CD14-positive monocyte (primary cell): Measurements from ENCODE around the gene DOK5. TPM values are rescaled to one million over a fixed set of nuclear protein-coding genes. Genes with fewer than 3 reads are reported as not detected.
A peak's percentile ranks its signal among the peaks of the same experiment; 100 is the strongest.

Experiments used
- DNase-seq, 3 donors: peaks; one replicate each; pipeline ENCODE4 v3.0.0-alpha.2; 2011 to 2022
- H2AFZ ChIP-seq: 2 replicates; pipeline ENCODE4 v1.6.0; 2012; ENCODE audit warnings: mild to moderate bottlenecking, low read depth, low read length, inconsistent platforms; ENCODE audit not compliant: insufficient read depth, poor library complexity, severe bottlenecking
- H3K27ac ChIP-seq, 2 donors: 1 replicate in 1 of 2; 2 replicates in 1 of 2; pipeline ENCODE4 v1.5.1; 2012 to 2013; ENCODE audit warnings: low read length in 2 of 2, control low read depth in 1 of 2, inconsistent platforms in 1 of 2, low read depth in 1 of 2, mild to moderate bottlenecking in 1 of 2
- H3K27me3 ChIP-seq, 2 donors: one replicate each; pipeline versions ENCODE4 v1.6.0 to v1.6.1; 2011 to 2013; ENCODE audit warnings: low read length in 2 of 2; ENCODE audit not compliant: control insufficient read depth in 2 of 2, insufficient read depth in 2 of 2
- H3K36me3 ChIP-seq, 2 donors: replicated peaks in 1 of 2; 1 replicate in 1 of 2; 2 replicates in 1 of 2; pipeline versions ENCODE4 v1.5.1 to v1.6.1; 2012 to 2013; ENCODE audit warnings: low read length in 2 of 2, control low read depth in 1 of 2, inconsistent platforms in 1 of 2, mild to moderate bottlenecking in 1 of 2; ENCODE audit not compliant: insufficient read depth in 2 of 2, control insufficient read depth in 1 of 2
- H3K4me1 ChIP-seq, 2 donors: 1 replicate in 1 of 2; 2 replicates in 1 of 2; pipeline versions ENCODE4 v1.5.1 to v1.6.1; 2012 to 2013; ENCODE audit warnings: low read length in 2 of 2, control low read depth in 1 of 2, inconsistent platforms in 1 of 2, mild to moderate bottlenecking in 1 of 2, moderate library complexity in 1 of 2; ENCODE audit not compliant: insufficient read depth in 2 of 2, control insufficient read depth in 1 of 2
- H3K4me2 ChIP-seq: replicated peaks from 2 replicates; pipeline ENCODE3; 2012; ENCODE audit warnings: low read length, moderate library complexity, mild to moderate bottlenecking; ENCODE audit not compliant: poor library complexity, severe bottlenecking; ENCODE audit errors: extremely low read depth
- H3K4me3 ChIP-seq, 3 experiments: fragments of 200-600 bp in 1 of 3; sonication (generic) in 1 of 3; replicated peaks in 1 of 3; 1 replicate in 2 of 3; 2 replicates in 1 of 3; pipeline ENCODE4 v1.5.1; 2011 to 2013; ENCODE audit warnings: low read length in 3 of 3, mild to moderate bottlenecking in 3 of 3, control low read depth in 2 of 3, low read depth in 2 of 3, inconsistent platforms in 1 of 3, moderate library complexity in 1 of 3
- H3K79me2 ChIP-seq: 2 replicates; pipeline ENCODE4 v1.6.0; 2012; ENCODE audit warnings: mild to moderate bottlenecking, control low read depth, inconsistent platforms, low read length, moderate library complexity; ENCODE audit not compliant: insufficient read depth
- H3K9ac ChIP-seq: 2 replicates; pipeline ENCODE4 v1.6.0; 2017; ENCODE audit warnings: low read length, mild to moderate bottlenecking; ENCODE audit not compliant: insufficient read depth, poor library complexity, severe bottlenecking
- H3K9me3 ChIP-seq, 2 donors: replicated peaks in 1 of 2; 1 replicate in 1 of 2; 2 replicates in 1 of 2; pipeline versions ENCODE4 v1.5.1 to v1.6.1; 2012 to 2013; ENCODE audit warnings: low read length in 2 of 2, control low read depth in 1 of 2; ENCODE audit not compliant: control insufficient read depth in 1 of 2, insufficient read depth in 1 of 2
- H4K20me1 ChIP-seq: 2 replicates; pipeline ENCODE4 v1.6.0; 2012; ENCODE audit warnings: mild to moderate bottlenecking, low read length, control low read depth, moderate library complexity; ENCODE audit not compliant: insufficient read depth
- H3K27ac Mint-ChIP-seq, 7 donors: one replicate each; pipeline ENCODE4 v1.8.0; 2020; ENCODE audit warnings: mild to moderate bottlenecking in 7 of 7, mixed read lengths in 7 of 7, moderate library complexity in 6 of 7, inconsistent platforms in 2 of 7
- H3K27me3 Mint-ChIP-seq, 3 donors: one replicate each; pipeline ENCODE4 v1.8.0; 2021 to 2022; ENCODE audit warnings: low read depth in 3 of 3, mild to moderate bottlenecking in 3 of 3, mixed read lengths in 3 of 3, moderate library complexity in 3 of 3, inconsistent platforms in 1 of 3
- H3K36me3 Mint-ChIP-seq, 2 donors: one replicate each; pipeline ENCODE4 v1.8.0; 2020; ENCODE audit warnings: mixed read lengths in 2 of 2, inconsistent platforms in 1 of 2, mild to moderate bottlenecking in 1 of 2
- H3K4me1 Mint-ChIP-seq: one replicate; pipeline ENCODE4 v1.8.0; 2020; ENCODE audit warnings: mild to moderate bottlenecking, mixed read lengths
- H3K4me3 Mint-ChIP-seq, 2 donors: one replicate each; pipeline ENCODE4 v1.8.0; 2020; ENCODE audit warnings: mild to moderate bottlenecking in 2 of 2, mixed read lengths in 2 of 2, moderate library complexity in 1 of 2
- H3K9me3 Mint-ChIP-seq, 7 donors: one replicate each; pipeline ENCODE4 v1.8.0; 2020 to 2022; ENCODE audit warnings: mixed read lengths in 7 of 7, mild to moderate bottlenecking in 6 of 7, moderate library complexity in 6 of 7, inconsistent platforms in 2 of 7
- CTCF ChIP-seq: fragments of 200-600 bp; IDR thresholded peaks from one replicate; pipeline ENCODE4 v1.8.0; 2022; ENCODE audit warnings: antibody characterized with exemption, mild to moderate bottlenecking
- WGBS: methylation state at CpG from one replicate; pipeline ENCODE4 v1.1.5; 2013; ENCODE audit warnings: missing lambda C conversion rate; ENCODE audit not compliant: insufficient coverage; 5-methylcytosine and 5-hydroxymethylcytosine counted together
- intact Hi-C, 2 donors: fragments of 100-400 bp; cut with micrococcal nuclease; formaldehyde crosslinking; loops; one replicate each; pipeline versions ENCODE4 v1.15.0 to v1.15.1; 2023
- polyA plus RNA-seq, 3 donors: library from polyadenylated mRNA; depleted of rRNA in 1 of 3; unstranded in 2 of 3; stranded (reverse) in 1 of 3; fragments of 300-500 nt in 2 of 3; fragments of >200 nt in 1 of 3; fragmentation: Illumina TruSeq in 2 of 3; gene quantifications; 1 replicate in 2 of 3; 2 replicates in 1 of 3; pipeline ENCODE4 v1.2.3, GENCODE V29; 2012 to 2021

The DOK5 gene
- polyA plus RNA-seq, 3 donors, result not detected

- intact Hi-C loops, result no loop called here
- H3K27me3 Mint-ChIP-seq, result peaks cover 1 to 7% (median 4%) of the 10 kb centered on the region in 3 donors
Measured at GRCh38 chr20:54570561-54570960, 95.2 kb downstream of the DOK5 start.

GRCh38 chr20:54572665-54573435, 97.5 kb downstream of the DOK5 start:
- no peaks in the 10 kb centered on the region for H3K4me1 ChIP-seq
- H3K9ac ChIP-seq, result no peak overlapping the region
- H3K27ac ChIP-seq, result no peak overlapping the region
- H2AFZ ChIP-seq, result no peak overlapping the region
- 92% methylated on average over 6 of the region's 8 CpGs for WGBS
- H4K20me1 ChIP-seq, result no peaks in the 10 kb centered on the region
- peak overlapping the region in 1 of 7 donors; percentile 49 for H3K27ac Mint-ChIP-seq
- intact Hi-C loops, result no loop called here
- H3K4me2 ChIP-seq, result no peak overlapping the region
- no peak for TF ChIP-seq CTCF
- no peaks in the 10 kb centered on the region for H3K4me1 Mint-ChIP-seq
- H3K27me3 ChIP-seq, result peaks cover 0 to 2% of the 10 kb centered on the region in 2 donors
- H3K4me3 ChIP-seq, result no peak overlapping the region
- H3K9me3 Mint-ChIP-seq, result peaks cover 0 to 4% (median 0%) of the 10 kb centered on the region in 7 donors
- H3K27me3 Mint-ChIP-seq, result peaks cover 1 to 7% (median 2%) of the 10 kb centered on the region in 3 donors
- no peaks in the 10 kb centered on the region for H3K79me2 ChIP-seq
- no peaks in the 10 kb centered on the region for H3K36me3 ChIP-seq
- DNase-seq, result no peak
- no peaks in the 10 kb centered on the region for H3K9me3 ChIP-seq
- no peaks in the 10 kb centered on the region for H3K36me3 Mint-ChIP-seq
- H3K4me3 Mint-ChIP-seq, result no peak overlapping the region

More at GRCh38 chr20:54570561-54570960, 95.2 kb downstream of the DOK5 start:
- H3K79me2 ChIP-seq, result no peaks in the 10 kb centered on the region
- H3K36me3 ChIP-seq, result no peaks in the 10 kb centered on the region
- H3K27me3 ChIP-seq, result peaks cover 0 to 2% of the 10 kb centered on the region in 2 donors
- Mint-ChIP-seq H3K4me3 (no peak overlapping the region), H3K27ac (no peak overlapping the region), H3K4me1 (no peaks in the 10 kb centered on the region), H3K9me3 (peaks cover 0 to 4% (median 0%) of the 10 kb centered on the region in 7 donors), H3K36me3 (no peaks in the 10 kb centered on the region)
- no peak overlapping the region for H3K4me3 ChIP-seq
- no peaks in the 10 kb centered on the region for H4K20me1 ChIP-seq
- no peak overlapping the region for H2AFZ ChIP-seq
- H3K4me2 ChIP-seq, result no peak overlapping the region
- H3K9me3 ChIP-seq, result no peaks in the 10 kb centered on the region
- no CpG with 5 or more reads among the region's 2 CpGs for WGBS
- no peak overlapping the region for H3K9ac ChIP-seq
- DNase-seq, result no peak
- H3K27ac ChIP-seq, result no peak overlapping the region
- no peaks in the 10 kb centered on the region for H3K4me1 ChIP-seq
- TF ChIP-seq CTCF, result no peak
